Left ventricle myocardium inferior (tissue), 1 donor: ENCODE data around the gene HRH2. TPM values are rescaled to one million over a fixed set of nuclear protein-coding genes. Genes with fewer than 3 reads are reported as not detected.
"Not testable (repeated sequence)": the region's sequence is repeated elsewhere in the genome, so short reads cannot be mapped to it uniquely, and the experiment has no call there.

Source experiments
- DNase-seq: peaks from one replicate; pipeline ENCODE4 v3.0.0-alpha.2; 2020
- H3K27ac ChIP-seq: fragments of 200-600 bp; replicated peaks from 2 replicates; pipeline ENCODE4 v1.8.0; 2021
- H3K27me3 ChIP-seq: fragments of 200-600 bp; 2 replicates; pipeline ENCODE4 v1.8.0; 2021; ENCODE audit warnings: low read depth
- H3K36me3 ChIP-seq: fragments of 200-600 bp; 2 replicates; pipeline ENCODE4 v1.8.0; 2021
- H3K4me1 ChIP-seq: fragments of 200-600 bp; 2 replicates; pipeline ENCODE4 v1.8.0; 2021
- H3K4me3 ChIP-seq: fragments of 200-600 bp; 2 replicates; pipeline ENCODE4 v1.8.0; 2021; ENCODE audit warnings: mild to moderate bottlenecking, moderate library complexity
- H3K9me3 ChIP-seq: fragments of 200-600 bp; replicated peaks from 2 replicates; pipeline ENCODE4 v1.8.0; 2021
- intact Hi-C: fragments of 100-400 bp; cut with micrococcal nuclease; formaldehyde crosslinking; loops from one replicate; pipeline ENCODE4 v1.11.0; 2022
- total RNA-seq: library from RNA; stranded (reverse); fragmentation: NEBNext Ultra II Directional; extraction: Animal tissue kit (Norgen Biotek cat#: 25700); gene quantifications from one replicate; pipeline ENCODE4 v1.2.1, GENCODE V29; 2021
- TF ChIP-seq, protein P1 (sequence below): fragments of 200-600 bp; IDR thresholded peaks from 2 replicates; pipeline ENCODE4 v1.8.0; 2021; ENCODE audit warnings: antibody characterized with exemption, mild to moderate bottlenecking, borderline replicate concordance
- donor health status: DM: no; HTN: yes; CAD: no; lungs with severe emphysema.

Gene HRH2
- total RNA-seq, 1 donor from 2014 or later = 47.7 TPM

- DNase-seq = no peak
- intact Hi-C loops = no loop called here
- Histone ChIP-seq H3K9me3 (peaks cover 26% of the 10 kb centered on the region), H3K27me3 (no peaks in the 10 kb centered on the region), H3K27ac (no peak overlapping the region), H3K4me1 (no peaks in the 10 kb centered on the region), H3K36me3 (no peaks in the 10 kb centered on the region), H3K4me3 (no peak overlapping the region)
- TF ChIP-seq, protein P1, sequence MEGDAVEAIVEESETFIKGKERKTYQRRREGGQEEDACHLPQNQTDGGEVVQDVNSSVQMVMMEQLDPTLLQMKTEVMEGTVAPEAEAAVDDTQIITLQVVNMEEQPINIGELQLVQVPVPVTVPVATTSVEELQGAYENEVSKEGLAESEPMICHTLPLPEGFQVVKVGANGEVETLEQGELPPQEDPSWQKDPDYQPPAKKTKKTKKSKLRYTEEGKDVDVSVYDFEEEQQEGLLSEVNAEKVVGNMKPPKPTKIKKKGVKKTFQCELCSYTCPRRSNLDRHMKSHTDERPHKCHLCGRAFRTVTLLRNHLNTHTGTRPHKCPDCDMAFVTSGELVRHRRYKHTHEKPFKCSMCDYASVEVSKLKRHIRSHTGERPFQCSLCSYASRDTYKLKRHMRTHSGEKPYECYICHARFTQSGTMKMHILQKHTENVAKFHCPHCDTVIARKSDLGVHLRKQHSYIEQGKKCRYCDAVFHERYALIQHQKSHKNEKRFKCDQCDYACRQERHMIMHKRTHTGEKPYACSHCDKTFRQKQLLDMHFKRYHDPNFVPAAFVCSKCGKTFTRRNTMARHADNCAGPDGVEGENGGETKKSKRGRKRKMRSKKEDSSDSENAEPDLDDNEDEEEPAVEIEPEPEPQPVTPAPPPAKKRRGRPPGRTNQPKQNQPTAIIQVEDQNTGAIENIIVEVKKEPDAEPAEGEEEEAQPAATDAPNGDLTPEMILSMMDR = no peak
Observed at GRCh38 chr5:175646251-175646650, 11.6 kb upstream of the HRH2 start.

DNA sequence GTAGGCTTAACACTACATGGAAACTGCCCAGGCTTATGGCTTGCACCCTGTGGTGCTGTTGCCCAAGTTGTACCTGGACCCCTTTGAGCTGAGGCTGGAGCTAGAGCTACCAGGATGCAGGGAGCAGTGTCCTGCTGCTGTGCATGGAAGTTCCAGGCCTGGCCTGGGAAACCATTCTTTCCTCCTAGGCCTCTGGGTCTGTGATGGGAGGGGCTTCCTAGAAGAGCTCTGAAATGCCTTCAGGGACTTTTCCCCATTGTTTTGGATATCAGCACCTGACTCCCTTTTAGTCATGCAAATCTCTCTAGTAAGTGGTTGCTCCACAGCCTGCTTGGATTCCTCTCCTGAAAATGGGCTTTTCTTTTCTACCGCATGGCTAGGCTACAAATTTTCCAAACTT, 7.9 kb upstream of the HRH2 start:
- intact Hi-C loops = no loop called here
- DNase-seq = no peak
- TF ChIP-seq, protein P1 = no peak

DNA sequence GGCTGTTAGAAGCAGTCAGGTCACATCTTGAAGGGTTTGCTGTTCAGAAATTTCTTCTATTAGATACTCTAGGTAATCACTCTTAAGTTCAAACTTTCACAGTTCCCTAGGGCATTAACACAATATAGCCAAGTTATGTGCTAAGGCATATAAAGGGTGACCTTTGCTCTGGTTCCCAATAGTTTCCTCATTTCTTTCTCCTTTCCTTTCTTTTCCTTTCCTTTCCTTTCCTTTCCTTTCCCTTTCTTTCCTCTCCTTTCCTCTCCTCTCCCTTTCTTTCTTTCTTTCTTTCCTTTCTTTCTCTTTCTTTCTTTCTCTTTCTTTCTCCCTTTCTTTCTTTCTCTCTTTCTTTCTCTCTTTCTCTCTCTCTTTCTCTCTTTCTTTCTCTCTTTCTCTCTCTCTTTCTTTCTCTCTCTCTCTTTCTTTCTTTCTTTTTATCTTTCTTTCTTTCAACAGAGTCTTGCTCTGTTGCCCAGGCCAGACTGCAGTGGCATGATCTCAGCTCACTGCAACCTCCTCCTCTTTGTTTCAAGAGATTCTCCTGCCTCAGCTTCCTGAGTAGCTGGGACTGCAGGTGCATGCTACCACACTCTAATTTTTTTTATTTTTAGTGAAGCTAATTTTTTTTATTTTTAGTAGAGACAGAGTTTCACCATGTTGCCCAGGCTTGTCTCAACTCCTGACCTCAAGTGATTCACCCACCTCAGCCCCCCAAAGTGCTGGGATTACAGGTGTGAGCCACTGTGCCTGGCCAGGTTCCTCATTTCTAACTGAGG, 7.3 kb upstream of the HRH2 start:
- DNase-seq, H3K27me3 ChIP-seq, H3K4me3 ChIP-seq, intact Hi-C loops, H3K27ac ChIP-seq, H3K4me1 ChIP-seq, H3K36me3 ChIP-seq: not testable (repeated sequence)
- peaks cover 26% of the 10 kb centered on the region for H3K9me3 ChIP-seq

More for the DNA sequence above, 7.9 kb upstream of the HRH2 start:
- Histone ChIP-seq H3K27me3 (no peaks in the 10 kb centered on the region), H3K27ac (no peak overlapping the region), H3K9me3 (peaks cover 26% of the 10 kb centered on the region), H3K4me1 (no peaks in the 10 kb centered on the region), H3K36me3 (no peaks in the 10 kb centered on the region), H3K4me3 (no peak overlapping the region)

GRCh38 chr5:175652741-175653663, 4.9 kb upstream of the HRH2 start:
- Histone ChIP-seq H3K4me1 (peaks cover 9% of the 10 kb centered on the region), H3K4me3 (no peak overlapping the region), H3K27me3 (peaks cover 19% of the 10 kb centered on the region), H3K9me3 (peaks cover 26% of the 10 kb centered on the region), H3K36me3 (no peaks in the 10 kb centered on the region), H3K27ac (no peak overlapping the region)
- intact Hi-C loops = no loop called here
- TF ChIP-seq, protein P1 = no peak
- DNase-seq = no peak

DNA sequence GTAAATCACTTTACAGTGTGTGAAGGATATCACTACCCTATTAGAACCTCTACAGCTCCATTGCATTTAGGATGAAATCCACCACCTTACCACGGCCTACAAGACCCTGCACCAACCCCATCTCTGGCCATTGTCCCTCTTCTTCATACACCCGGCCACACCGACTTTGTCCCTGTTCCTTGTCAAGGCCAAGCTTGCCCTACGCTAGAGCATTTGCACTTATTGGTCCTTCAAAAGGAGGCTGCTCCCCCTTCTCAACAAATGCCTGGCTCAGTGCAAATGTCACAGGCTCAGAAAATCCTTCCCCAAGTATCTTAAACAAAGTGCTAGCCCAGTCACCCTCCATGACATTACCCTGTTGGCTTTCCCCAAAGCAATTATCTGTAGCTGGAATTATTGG, 4.1 kb upstream of the HRH2 start:
- intact Hi-C loops = no loop called here

More for the DNA sequence above, 4.1 kb upstream of the HRH2 start:
- peaks cover 27% of the 10 kb centered on the region for H3K27me3 ChIP-seq
- TF ChIP-seq, protein P1 = no peak
- H3K4me3 ChIP-seq = no peak overlapping the region
- peaks cover 24% of the 10 kb centered on the region for H3K9me3 ChIP-seq
- H3K27ac ChIP-seq = no peak overlapping the region
- peaks cover 16% of the 10 kb centered on the region for H3K4me1 ChIP-seq
- no peak for DNase-seq
- no peaks in the 10 kb centered on the region for H3K36me3 ChIP-seq
